ENCODE measurements around the gene CLDN6. TPM values are rescaled to one million over a fixed set of nuclear protein-coding genes. Genes with fewer than 3 reads are reported as not detected.
A peak's percentile ranks its signal among the peaks of the same experiment; 100 is the strongest.

Gene CLDN6
- total and polyA plus RNA-seq, 2 of the 13 experiments (the other 11 are each of a cell fraction or from before 2014, with no cell fraction given), result 5.9 to 7.6 TPM

DNA sequence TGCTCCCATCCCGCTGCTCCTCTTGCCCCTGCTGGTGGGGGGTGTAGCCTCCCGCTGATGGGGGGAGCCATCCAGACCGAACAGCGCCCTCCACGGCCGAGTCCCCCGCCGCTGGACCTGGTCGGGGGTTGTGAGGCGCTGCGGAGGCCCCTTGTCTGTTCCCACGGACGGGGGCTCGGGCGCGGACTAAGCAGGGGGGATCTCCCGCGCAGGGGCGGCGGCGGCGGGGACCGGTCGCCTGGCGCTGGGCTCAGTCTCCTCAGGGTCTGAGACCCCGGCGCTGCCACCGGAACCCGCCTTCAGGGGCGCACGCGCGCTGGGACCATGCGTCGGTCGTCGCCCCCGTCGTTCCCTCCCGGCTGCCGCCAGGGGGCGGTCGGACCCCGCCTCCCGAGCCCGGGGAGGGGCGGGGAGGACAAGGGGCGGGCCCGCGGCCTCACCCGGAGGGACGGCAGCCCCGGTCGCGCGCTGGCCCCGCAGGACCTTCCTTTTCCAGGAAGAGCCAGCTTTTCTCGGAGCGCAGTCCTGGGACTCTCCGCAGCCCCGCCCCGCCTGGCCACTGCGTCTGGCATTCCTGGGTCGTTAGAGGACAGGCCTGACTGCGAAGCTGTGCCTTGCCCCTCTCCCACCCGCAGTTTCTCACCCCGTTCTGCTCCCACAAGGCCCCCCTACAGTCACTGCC lies 41.2 kb upstream of the CLDN6 start (continued):
- TF ChIP-seq, protein P1, sequence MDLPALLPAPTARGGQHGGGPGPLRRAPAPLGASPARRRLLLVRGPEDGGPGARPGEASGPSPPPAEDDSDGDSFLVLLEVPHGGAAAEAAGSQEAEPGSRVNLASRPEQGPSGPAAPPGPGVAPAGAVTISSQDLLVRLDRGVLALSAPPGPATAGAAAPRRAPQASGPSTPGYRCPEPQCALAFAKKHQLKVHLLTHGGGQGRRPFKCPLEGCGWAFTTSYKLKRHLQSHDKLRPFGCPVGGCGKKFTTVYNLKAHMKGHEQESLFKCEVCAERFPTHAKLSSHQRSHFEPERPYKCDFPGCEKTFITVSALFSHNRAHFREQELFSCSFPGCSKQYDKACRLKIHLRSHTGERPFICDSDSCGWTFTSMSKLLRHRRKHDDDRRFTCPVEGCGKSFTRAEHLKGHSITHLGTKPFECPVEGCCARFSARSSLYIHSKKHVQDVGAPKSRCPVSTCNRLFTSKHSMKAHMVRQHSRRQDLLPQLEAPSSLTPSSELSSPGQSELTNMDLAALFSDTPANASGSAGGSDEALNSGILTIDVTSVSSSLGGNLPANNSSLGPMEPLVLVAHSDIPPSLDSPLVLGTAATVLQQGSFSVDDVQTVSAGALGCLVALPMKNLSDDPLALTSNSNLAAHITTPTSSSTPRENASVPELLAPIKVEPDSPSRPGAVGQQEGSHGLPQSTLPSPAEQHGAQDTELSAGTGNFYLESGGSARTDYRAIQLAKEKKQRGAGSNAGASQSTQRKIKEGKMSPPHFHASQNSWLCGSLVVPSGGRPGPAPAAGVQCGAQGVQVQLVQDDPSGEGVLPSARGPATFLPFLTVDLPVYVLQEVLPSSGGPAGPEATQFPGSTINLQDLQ (CRISPR knock-in tag; IDR thresholded peaks at IDR 0.05), result 0 out of 2 replicates have a peak, but pooled peaks have one; percentile 21
- TF ChIP-seq CENPT (CRISPR knock-in tag; IDR thresholded peaks at IDR 0.05; ENCODE audit: low read depth), result 0 out of 2 replicates have a peak, but pooled peaks have one; percentile 66
- peak; percentile 76; the same call in 1 of the 2 replicates for TF ChIP-seq ETV5 (CRISPR knock-in tag; IDR thresholded peaks at IDR 0.05; ENCODE audit: borderline replicate concordance)
- no peak for TF ChIP-seq ZNF3 (CRISPR knock-in tag; IDR thresholded peaks at IDR 0.05)
- TF ChIP-seq, protein P2, sequence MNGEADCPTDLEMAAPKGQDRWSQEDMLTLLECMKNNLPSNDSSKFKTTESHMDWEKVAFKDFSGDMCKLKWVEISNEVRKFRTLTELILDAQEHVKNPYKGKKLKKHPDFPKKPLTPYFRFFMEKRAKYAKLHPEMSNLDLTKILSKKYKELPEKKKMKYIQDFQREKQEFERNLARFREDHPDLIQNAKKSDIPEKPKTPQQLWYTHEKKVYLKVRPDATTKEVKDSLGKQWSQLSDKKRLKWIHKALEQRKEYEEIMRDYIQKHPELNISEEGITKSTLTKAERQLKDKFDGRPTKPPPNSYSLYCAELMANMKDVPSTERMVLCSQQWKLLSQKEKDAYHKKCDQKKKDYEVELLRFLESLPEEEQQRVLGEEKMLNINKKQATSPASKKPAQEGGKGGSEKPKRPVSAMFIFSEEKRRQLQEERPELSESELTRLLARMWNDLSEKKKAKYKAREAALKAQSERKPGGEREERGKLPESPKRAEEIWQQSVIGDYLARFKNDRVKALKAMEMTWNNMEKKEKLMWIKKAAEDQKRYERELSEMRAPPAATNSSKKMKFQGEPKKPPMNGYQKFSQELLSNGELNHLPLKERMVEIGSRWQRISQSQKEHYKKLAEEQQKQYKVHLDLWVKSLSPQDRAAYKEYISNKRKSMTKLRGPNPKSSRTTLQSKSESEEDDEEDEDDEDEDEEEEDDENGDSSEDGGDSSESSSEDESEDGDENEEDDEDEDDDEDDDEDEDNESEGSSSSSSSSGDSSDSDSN (CRISPR knock-in tag; IDR thresholded peaks at IDR 0.05), result peak; percentile 85
- no peak for TF ChIP-seq ZNF232 (CRISPR knock-in tag; IDR thresholded peaks at IDR 0.05; ENCODE audit: borderline replicate concordance)
- no peak for TF ChIP-seq SNAPC2 (CRISPR knock-in tag; IDR thresholded peaks at IDR 0.05)
- TF ChIP-seq, protein P3, sequence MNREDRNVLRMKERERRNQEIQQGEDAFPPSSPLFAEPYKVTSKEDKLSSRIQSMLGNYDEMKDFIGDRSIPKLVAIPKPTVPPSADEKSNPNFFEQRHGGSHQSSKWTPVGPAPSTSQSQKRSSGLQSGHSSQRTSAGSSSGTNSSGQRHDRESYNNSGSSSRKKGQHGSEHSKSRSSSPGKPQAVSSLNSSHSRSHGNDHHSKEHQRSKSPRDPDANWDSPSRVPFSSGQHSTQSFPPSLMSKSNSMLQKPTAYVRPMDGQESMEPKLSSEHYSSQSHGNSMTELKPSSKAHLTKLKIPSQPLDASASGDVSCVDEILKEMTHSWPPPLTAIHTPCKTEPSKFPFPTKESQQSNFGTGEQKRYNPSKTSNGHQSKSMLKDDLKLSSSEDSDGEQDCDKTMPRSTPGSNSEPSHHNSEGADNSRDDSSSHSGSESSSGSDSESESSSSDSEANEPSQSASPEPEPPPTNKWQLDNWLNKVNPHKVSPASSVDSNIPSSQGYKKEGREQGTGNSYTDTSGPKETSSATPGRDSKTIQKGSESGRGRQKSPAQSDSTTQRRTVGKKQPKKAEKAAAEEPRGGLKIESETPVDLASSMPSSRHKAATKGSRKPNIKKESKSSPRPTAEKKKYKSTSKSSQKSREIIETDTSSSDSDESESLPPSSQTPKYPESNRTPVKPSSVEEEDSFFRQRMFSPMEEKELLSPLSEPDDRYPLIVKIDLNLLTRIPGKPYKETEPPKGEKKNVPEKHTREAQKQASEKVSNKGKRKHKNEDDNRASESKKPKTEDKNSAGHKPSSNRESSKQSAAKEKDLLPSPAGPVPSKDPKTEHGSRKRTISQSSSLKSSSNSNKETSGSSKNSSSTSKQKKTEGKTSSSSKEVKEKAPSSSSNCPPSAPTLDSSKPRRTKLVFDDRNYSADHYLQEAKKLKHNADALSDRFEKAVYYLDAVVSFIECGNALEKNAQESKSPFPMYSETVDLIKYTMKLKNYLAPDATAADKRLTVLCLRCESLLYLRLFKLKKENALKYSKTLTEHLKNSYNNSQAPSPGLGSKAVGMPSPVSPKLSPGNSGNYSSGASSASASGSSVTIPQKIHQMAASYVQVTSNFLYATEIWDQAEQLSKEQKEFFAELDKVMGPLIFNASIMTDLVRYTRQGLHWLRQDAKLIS (CRISPR knock-in tag; IDR thresholded peaks at IDR 0.05), result no peak
- TF ChIP-seq KLF9 (CRISPR knock-in tag; IDR thresholded peaks at IDR 0.05; ENCODE audit: low read depth), result no peak
- TF ChIP-seq, protein P4, sequence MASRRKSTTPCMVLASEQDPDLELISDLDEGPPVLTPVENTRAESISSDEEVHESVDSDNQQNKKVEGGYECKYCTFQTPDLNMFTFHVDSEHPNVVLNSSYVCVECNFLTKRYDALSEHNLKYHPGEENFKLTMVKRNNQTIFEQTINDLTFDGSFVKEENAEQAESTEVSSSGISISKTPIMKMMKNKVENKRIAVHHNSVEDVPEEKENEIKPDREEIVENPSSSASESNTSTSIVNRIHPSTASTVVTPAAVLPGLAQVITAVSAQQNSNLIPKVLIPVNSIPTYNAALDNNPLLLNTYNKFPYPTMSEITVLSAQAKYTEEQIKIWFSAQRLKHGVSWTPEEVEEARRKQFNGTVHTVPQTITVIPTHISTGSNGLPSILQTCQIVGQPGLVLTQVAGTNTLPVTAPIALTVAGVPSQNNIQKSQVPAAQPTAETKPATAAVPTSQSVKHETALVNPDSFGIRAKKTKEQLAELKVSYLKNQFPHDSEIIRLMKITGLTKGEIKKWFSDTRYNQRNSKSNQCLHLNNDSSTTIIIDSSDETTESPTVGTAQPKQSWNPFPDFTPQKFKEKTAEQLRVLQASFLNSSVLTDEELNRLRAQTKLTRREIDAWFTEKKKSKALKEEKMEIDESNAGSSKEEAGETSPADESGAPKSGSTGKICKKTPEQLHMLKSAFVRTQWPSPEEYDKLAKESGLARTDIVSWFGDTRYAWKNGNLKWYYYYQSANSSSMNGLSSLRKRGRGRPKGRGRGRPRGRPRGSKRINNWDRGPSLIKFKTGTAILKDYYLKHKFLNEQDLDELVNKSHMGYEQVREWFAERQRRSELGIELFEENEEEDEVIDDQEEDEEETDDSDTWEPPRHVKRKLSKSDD (CRISPR knock-in tag; IDR thresholded peaks at IDR 0.05; ENCODE audit: low read depth), result peak; percentile 88
- peak; percentile 72 for TF ChIP-seq IKZF4 (CRISPR knock-in tag; IDR thresholded peaks at IDR 0.05; ENCODE audit: borderline replicate concordance, low read depth, not compliant biosample characterization)
- TF ChIP-seq RFXAP (CRISPR knock-in tag; IDR thresholded peaks at IDR 0.05; ENCODE audit: borderline replicate concordance), result no peak
- peak; percentile 37; the same call in 1 of the 2 replicates for TF ChIP-seq ZNF773 (CRISPR knock-in tag; IDR thresholded peaks at IDR 0.05; ENCODE audit: borderline replicate concordance)
- TF ChIP-seq ZNF138 (CRISPR knock-in tag; IDR thresholded peaks at IDR 0.05; ENCODE audit: low read depth), result 0 out of 2 replicates have a peak, but pooled peaks have one; percentile 25
- no peak for TF ChIP-seq CREM (IDR thresholded peaks at IDR 0.05)
- TF ChIP-seq CREM (CRISPR knock-in tag; IDR thresholded peaks at IDR 0.05), result no peak
- TF ChIP-seq KLF6 (CRISPR knock-in tag; IDR thresholded peaks at IDR 0.05), result no peak; the same call in 1 of the 2 replicates
- TF ChIP-seq ZNF556 (CRISPR knock-in tag; IDR thresholded peaks at IDR 0.05; ENCODE audit: borderline replicate concordance), result peak; percentile 90
